ENCODE data around the gene HDGF. TPM values are rescaled to one million over a fixed set of nuclear protein-coding genes. Genes with fewer than 3 reads are reported as not detected.

HDGF gene
- 100 to 1,000 TPM in 1 of 2 donors, 10 to 100 TPM in 1; 69.8 to 197 TPM for total RNA-seq
- 100 to 1,000 TPM; 154 to 161 TPM for polyA plus RNA-seq (ENCODE audit: insufficient read length in 2 of 2)
- long read RNA-seq, donor 1, transcript HDGF-201 (6 exons, 2,380 nt), result major isoform, 48 of 56 reads
- long read RNA-seq, donor 1, partial matches to known transcripts, result 7 of 56 reads
- long read RNA-seq, donor 1, other reads (novel, unspliced or antisense), result 0 of 56 reads
- long read RNA-seq, donor 2, transcript HDGF-201 (6 exons, 2,380 nt), result major isoform, 6 of 24 reads
- long read RNA-seq, donor 2, partial matches to known transcripts, result 16 of 24 reads
- long read RNA-seq, donor 2, other reads (novel, unspliced or antisense), result 0 of 24 reads
- long read RNA-seq, donor 3, transcript HDGF-201 (6 exons, 2,380 nt), result major isoform, 11 of 29 reads
- long read RNA-seq, donor 3, partial matches to known transcripts, result 17 of 29 reads
- long read RNA-seq, donor 3, other reads (novel, unspliced or antisense), result 0 of 29 reads
- long read RNA-seq, donor 4, transcript HDGF-201 (6 exons, 2,380 nt), result major isoform, 52 of 99 reads
- long read RNA-seq, donor 4, partial matches to known transcripts, result 45 of 99 reads
- long read RNA-seq, donor 4, other reads (novel, unspliced or antisense), result 0 of 99 reads

DNA sequence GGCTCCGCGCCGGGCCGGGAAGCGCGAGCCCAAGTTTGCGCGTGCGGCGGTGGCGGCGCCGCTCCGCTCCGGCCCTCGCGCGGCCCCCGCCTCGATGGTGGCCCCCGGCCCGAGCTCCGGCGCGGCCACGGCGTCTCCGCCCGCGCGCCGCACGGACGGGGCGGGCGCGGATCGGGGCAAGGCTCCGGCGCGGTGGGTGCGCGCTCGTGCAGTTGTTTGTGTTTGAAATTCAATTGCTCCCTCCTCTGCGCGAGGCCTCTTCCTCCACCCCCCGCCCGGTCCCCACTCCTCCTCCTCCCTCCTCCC lies at the start of gene HDGF:
Gene HDGF (minus strand): TSS at position 225 of the 306 bp plus-strand sequence. CDS start 246 bp downstream, outside the sequence.
- DNase-seq (ENCODE audit: low read depth in 4 of 6, low spot score in 6 of 6), result no peak
- H3K9me3 ChIP-seq (ENCODE audit: control insufficient read depth, insufficient read depth, low read length), result no peaks in the 10 kb centered on the region
- no peaks in the 10 kb centered on the region for H3K27me3 ChIP-seq (ENCODE audit: control insufficient read depth, insufficient read depth, low read length)
- H3K4me3 ChIP-seq (ENCODE audit: low read depth, low read length), result peak within 1 kb of the TSS; percentile 85
- under 1% methylated on average over 48 of the region's 48 CpGs for WGBS (ENCODE audit: insufficient coverage)
- peak within 1 kb of the TSS; percentile 99 for H3K27ac ChIP-seq (ENCODE audit: low read depth, low read length)
- peaks cover 7% of the 10 kb centered on the region for H3K36me3 ChIP-seq (ENCODE audit: control insufficient read depth, insufficient read depth, low read length)
- H3K4me1 ChIP-seq (ENCODE audit: control insufficient read depth, insufficient read depth, low read length), result peaks cover 54% of the 10 kb centered on the region

DNA sequence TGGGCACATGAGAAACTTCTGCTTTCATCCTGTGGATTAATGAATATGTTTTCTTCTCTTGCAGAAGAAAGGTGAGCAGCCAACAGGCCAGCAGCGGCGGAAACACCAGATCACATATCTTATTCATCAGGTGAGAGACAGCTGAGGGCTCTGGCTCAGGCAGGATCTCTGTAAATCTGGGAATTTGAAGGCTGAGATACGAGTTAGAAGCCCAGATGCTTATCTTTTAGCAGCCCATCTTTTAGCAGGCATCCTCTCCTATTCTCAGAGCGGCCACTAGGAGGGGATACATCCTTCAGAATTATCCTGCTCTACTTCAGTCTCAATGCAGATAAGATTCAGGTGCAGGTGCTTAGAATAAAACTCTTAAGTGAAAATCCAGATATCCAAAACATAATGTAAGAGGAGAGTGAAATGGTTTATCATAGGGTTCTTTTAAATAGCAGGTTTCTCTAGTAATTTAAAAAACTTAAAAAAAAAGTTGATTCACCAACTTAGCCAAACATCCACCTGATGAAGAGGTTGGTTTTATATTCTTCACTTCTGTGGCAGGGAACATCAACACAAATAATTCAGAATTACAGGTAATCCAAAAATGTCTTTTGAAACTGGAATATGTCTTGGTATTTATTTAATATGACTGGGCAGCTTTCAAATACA lies 45.9 kb upstream of the HDGF start:
- H3K4me1 ChIP-seq (ENCODE audit: control insufficient read depth, insufficient read depth, low read length), result no peaks in the 10 kb centered on the region
- no peak overlapping the region for H3K27ac ChIP-seq (ENCODE audit: low read depth, low read length)
- H3K27me3 ChIP-seq (ENCODE audit: control insufficient read depth, insufficient read depth, low read length), result no peaks in the 10 kb centered on the region
- peaks cover 63% of the 10 kb centered on the region for H3K36me3 ChIP-seq (ENCODE audit: control insufficient read depth, insufficient read depth, low read length)
- peak in 4 of 6 donors; percentile 32 to 91 (median 70) for DNase-seq (ENCODE audit: low read depth in 4 of 6, low spot score in 6 of 6)
- WGBS (ENCODE audit: insufficient coverage), result 0% methylated on average over 1 of the region's 4 CpGs
- H3K9me3 ChIP-seq (ENCODE audit: control insufficient read depth, insufficient read depth, low read length), result no peaks in the 10 kb centered on the region
- H3K4me3 ChIP-seq (ENCODE audit: low read depth, low read length), result no peak overlapping the region

DNA sequence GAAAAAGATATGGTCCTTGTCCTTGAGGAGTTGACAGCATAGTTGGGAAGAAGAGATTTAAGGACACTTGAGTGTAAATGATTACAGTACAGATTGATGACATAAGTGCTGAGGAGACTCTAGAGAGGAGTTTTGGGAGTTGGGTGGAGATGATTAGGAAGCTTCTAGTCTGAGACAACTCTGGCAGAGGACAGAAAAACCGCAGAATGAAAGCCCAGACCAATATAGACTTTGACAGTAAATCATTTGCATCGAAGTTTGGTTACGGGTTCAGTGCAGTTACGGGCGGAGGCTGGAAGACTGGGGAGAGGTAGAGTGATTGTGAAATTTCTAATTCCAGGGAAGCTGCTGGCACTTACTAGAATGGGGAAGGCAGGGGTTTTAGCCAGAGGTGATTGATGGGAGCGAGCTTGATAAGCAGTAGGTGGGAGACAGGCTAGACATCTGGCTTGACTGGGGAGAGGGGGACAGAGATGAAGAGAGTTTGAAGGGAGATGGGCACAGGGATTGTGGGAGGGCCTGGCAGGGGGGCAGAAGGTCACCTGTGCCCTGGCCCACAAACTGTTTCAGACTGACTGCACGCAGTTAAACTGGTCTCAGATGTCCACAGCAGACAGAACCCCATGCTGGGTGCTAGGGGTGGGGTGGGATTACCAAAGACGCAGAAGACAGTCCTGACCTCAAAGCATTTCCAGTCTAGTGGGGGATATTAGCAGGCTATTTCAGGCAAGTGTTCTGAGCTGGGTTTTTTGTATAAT lies 45.0 kb upstream of the HDGF start:
- H3K4me3 ChIP-seq (ENCODE audit: low read depth, low read length), result no peak overlapping the region
- WGBS (ENCODE audit: insufficient coverage), result 89% methylated on average over 8 of the region's 8 CpGs
- no peaks in the 10 kb centered on the region for H3K4me1 ChIP-seq (ENCODE audit: control insufficient read depth, insufficient read depth, low read length)
- H3K27ac ChIP-seq (ENCODE audit: low read depth, low read length), result no peak overlapping the region
- H3K9me3 ChIP-seq (ENCODE audit: control insufficient read depth, insufficient read depth, low read length), result no peaks in the 10 kb centered on the region
- peaks cover 61% of the 10 kb centered on the region for H3K36me3 ChIP-seq (ENCODE audit: control insufficient read depth, insufficient read depth, low read length)
- H3K27me3 ChIP-seq (ENCODE audit: control insufficient read depth, insufficient read depth, low read length), result no peaks in the 10 kb centered on the region
- DNase-seq (ENCODE audit: low read depth in 4 of 6, low spot score in 6 of 6), result no peak

DNA sequence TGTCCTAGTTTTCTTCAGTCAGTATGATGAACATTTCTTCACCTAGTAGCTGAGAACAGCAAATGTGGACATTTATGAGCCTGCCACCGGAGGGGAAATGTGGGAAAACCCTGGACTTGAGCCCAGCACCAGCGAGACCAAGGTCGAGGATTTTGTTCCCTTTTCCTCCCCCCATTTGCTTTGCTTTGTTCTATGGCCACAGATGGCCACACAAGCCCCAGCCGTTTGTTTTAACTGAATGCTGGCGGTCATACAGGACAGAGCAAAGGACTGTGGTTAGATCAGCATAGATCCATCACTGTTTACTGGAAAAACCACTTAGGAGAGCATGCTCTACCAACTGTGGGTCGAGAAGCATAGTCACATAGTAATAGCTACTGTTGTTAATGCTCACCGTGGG lies 44.3 kb upstream of the HDGF start:
- H3K27ac ChIP-seq (ENCODE audit: low read depth, low read length), result no peak overlapping the region
- H3K9me3 ChIP-seq (ENCODE audit: control insufficient read depth, insufficient read depth, low read length), result no peaks in the 10 kb centered on the region
- DNase-seq (ENCODE audit: low read depth in 4 of 6, low spot score in 6 of 6), result no peak
- no peak overlapping the region for H3K4me3 ChIP-seq (ENCODE audit: low read depth, low read length)
- 65% methylated on average over 4 of the region's 7 CpGs for WGBS (ENCODE audit: insufficient coverage)
- H3K27me3 ChIP-seq (ENCODE audit: control insufficient read depth, insufficient read depth, low read length), result no peaks in the 10 kb centered on the region
- peaks cover 58% of the 10 kb centered on the region for H3K36me3 ChIP-seq (ENCODE audit: control insufficient read depth, insufficient read depth, low read length)
- no peaks in the 10 kb centered on the region for H3K4me1 ChIP-seq (ENCODE audit: control insufficient read depth, insufficient read depth, low read length)

DNA sequence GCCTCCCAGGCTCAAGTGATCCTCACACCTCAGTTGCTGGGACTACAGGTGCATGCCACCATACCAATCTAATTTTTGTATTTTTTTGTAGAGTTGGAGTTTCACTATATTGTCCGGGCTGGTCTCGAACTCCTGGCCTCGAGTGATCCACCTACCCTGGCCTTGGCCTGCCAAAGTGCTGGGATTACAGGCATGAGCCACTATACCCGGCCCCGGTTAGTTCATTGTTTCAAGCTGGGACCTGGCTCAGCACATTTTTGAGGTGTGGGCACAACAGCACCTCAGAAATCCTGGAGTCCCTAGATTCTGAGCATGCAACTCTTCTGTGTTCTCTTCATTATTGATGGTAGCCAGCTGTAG lies 43.9 kb upstream of the HDGF start:
- Histone ChIP-seq H3K27me3 (ENCODE audit: control insufficient read depth, insufficient read depth, low read length) (no peaks in the 10 kb centered on the region), H3K27ac (ENCODE audit: low read depth, low read length) (no peak overlapping the region), H3K4me3 (ENCODE audit: low read depth, low read length) (no peak overlapping the region), H3K9me3 (ENCODE audit: control insufficient read depth, insufficient read depth, low read length) (no peaks in the 10 kb centered on the region), H3K36me3 (ENCODE audit: control insufficient read depth, insufficient read depth, low read length) (peaks cover 56% of the 10 kb centered on the region), H3K4me1 (ENCODE audit: control insufficient read depth, insufficient read depth, low read length) (no peaks in the 10 kb centered on the region)
- no peak for DNase-seq (ENCODE audit: low read depth in 4 of 6, low spot score in 6 of 6)
- 97% methylated on average over 5 of the region's 5 CpGs for WGBS (ENCODE audit: insufficient coverage)

DNA sequence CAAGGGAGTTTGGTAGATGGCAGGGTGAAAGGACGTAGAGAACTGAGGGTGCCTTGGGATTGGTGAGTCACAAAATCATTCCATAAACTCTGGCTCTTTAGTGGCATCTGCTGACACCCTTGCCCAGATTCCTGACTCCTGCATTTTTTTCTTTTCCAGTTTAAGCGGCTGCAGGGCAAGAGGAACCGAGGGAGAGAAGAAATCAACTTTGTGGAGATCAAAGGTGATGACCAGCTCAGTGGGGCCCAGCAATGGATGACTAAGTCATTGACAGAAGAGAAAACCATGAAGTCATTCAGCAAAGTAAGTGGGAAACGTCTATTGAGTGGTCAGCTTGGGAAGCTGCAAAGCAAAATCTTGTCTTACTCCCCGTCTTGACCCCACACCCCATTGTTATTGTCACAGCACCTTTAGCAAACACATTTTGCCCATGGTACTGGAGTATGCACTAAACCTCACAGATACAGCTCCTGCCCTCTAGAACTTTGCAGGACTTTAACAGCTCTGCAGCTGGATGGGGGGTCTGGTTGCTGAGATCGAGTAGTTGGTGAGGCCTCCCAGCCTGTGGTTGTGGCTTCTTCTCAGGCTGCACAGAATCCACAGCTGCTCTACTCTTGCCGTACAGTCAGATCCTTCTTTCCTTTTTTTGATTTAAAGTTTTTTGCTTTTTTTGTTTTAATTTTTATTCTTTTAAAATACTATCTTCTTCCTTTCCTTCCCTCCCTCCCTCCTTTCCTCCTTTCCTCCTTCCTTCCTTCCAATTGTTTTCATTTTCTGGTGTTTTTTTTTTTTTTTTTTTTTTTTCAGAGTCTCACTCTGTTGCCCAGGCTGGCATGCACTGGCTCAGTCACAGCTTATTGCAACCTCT lies 43.3 kb upstream of the HDGF start:
- 84% methylated on average over 4 of the region's 7 CpGs for WGBS (ENCODE audit: insufficient coverage)
- H3K36me3 ChIP-seq (ENCODE audit: control insufficient read depth, insufficient read depth, low read length), result peaks cover 58% of the 10 kb centered on the region

DNA sequence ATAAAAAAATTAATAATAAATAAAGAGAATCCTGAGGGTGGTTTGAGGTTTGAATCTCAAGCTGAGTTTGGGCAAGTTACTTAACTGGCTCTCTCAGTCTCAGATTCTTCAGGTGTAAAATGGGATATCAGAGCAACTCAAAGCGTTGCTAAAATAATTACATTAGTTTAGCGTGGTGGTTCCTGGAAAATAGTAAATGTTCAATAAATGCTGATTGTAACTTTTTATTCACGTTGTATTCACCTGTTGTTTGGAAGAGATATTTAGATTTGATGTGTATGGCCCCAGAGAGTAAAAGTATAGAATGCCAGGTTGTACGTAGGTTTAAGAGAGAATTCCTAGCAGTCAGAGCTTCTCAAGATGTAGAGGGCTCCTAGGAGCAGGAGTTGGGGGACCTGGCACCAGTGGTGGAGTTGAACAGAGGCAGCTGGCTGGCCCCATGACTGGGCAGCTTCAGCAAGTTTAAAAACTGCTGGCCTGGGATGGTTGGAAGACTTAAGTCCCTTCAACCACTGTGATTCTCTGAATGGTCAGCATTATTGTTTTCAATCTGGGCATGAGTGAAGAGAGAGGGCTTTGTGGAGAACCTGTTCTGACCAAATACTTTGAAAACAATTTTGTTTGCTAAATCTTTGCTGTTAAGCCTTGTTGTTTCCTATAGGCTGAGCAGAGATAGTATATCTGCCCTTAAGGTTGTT lies 38.3 kb upstream of the HDGF start:
- Histone ChIP-seq H3K4me3 (ENCODE audit: low read depth, low read length) (no peak overlapping the region), H3K36me3 (ENCODE audit: control insufficient read depth, insufficient read depth, low read length) (peaks cover 65% of the 10 kb centered on the region), H3K4me1 (ENCODE audit: control insufficient read depth, insufficient read depth, low read length) (no peaks in the 10 kb centered on the region), H3K27me3 (ENCODE audit: control insufficient read depth, insufficient read depth, low read length) (no peaks in the 10 kb centered on the region), H3K9me3 (ENCODE audit: control insufficient read depth, insufficient read depth, low read length) (no peaks in the 10 kb centered on the region), H3K27ac (ENCODE audit: low read depth, low read length) (no peak overlapping the region)
- DNase-seq (ENCODE audit: low read depth in 4 of 6, low spot score in 6 of 6), result no peak
- WGBS (ENCODE audit: insufficient coverage), result 97% methylated on average over 3 of the region's 4 CpGs

More for the DNA sequence above, 43.3 kb upstream of the HDGF start:
- Histone ChIP-seq H3K4me1 (ENCODE audit: control insufficient read depth, insufficient read depth, low read length) (no peaks in the 10 kb centered on the region), H3K9me3 (ENCODE audit: control insufficient read depth, insufficient read depth, low read length) (no peaks in the 10 kb centered on the region), H3K4me3 (ENCODE audit: low read depth, low read length) (no peak overlapping the region), H3K27ac (ENCODE audit: low read depth, low read length) (no peak overlapping the region), H3K27me3 (ENCODE audit: control insufficient read depth, insufficient read depth, low read length) (no peaks in the 10 kb centered on the region)
- DNase-seq (ENCODE audit: low read depth in 4 of 6, low spot score in 6 of 6), result no peak

DNA sequence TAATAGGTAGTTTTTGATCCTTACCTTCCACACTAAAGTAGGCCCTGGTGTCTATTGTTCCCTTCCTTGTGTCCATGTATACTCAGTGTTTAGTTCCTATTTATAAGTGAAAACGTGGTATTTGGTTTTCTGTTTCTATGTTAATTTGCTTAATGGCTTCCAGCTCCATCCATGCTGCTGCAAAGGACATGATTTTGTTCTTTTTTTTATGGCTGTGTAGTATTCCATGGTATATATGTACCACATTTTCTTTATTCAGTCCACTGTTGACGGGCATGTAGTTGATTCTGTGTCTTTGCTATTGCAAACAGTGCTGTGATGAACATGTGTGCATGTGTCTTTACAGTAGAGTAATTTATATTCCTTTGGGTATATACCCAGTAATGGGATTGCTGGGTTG lies 36.7 kb upstream of the HDGF start:
- Histone ChIP-seq H3K27ac (ENCODE audit: low read depth, low read length) (no peak overlapping the region), H3K4me1 (ENCODE audit: control insufficient read depth, insufficient read depth, low read length) (no peaks in the 10 kb centered on the region), H3K4me3 (ENCODE audit: low read depth, low read length) (no peak overlapping the region), H3K36me3 (ENCODE audit: control insufficient read depth, insufficient read depth, low read length) (peaks cover 66% of the 10 kb centered on the region), H3K27me3 (ENCODE audit: control insufficient read depth, insufficient read depth, low read length) (no peaks in the 10 kb centered on the region), H3K9me3 (ENCODE audit: control insufficient read depth, insufficient read depth, low read length) (no peaks in the 10 kb centered on the region)
- no CpG with 5 or more reads among the region's 2 CpGs for WGBS (ENCODE audit: insufficient coverage)
- no peak for DNase-seq (ENCODE audit: low read depth in 4 of 6, low spot score in 6 of 6)
